OCI-LY7 (cell line): ENCODE measurements around the gene SUSD4.

ENCODE experiments used
- EZH2phosphoT487 ChIP-seq: fragments of 200-600 bp; sonication (generic); IDR thresholded peaks from 2 replicates; pipeline ENCODE4 v1.6.1; 2018; ENCODE audit warnings: low read depth, borderline replicate concordance, mild to moderate bottlenecking, mixed run types, antibody characterized with exemption, low read length, moderate library complexity, mixed read lengths
- TF ChIP-seq, protein P1 (sequence below): fragments of 200-600 bp; sonication (generic); conservative IDR thresholded peaks from 2 replicates; pipeline ENCODE4 v1.5.1; 2014; ENCODE audit warnings: mild to moderate bottlenecking, antibody characterized with exemption, low read length, moderate library complexity, mixed read lengths

DNA sequence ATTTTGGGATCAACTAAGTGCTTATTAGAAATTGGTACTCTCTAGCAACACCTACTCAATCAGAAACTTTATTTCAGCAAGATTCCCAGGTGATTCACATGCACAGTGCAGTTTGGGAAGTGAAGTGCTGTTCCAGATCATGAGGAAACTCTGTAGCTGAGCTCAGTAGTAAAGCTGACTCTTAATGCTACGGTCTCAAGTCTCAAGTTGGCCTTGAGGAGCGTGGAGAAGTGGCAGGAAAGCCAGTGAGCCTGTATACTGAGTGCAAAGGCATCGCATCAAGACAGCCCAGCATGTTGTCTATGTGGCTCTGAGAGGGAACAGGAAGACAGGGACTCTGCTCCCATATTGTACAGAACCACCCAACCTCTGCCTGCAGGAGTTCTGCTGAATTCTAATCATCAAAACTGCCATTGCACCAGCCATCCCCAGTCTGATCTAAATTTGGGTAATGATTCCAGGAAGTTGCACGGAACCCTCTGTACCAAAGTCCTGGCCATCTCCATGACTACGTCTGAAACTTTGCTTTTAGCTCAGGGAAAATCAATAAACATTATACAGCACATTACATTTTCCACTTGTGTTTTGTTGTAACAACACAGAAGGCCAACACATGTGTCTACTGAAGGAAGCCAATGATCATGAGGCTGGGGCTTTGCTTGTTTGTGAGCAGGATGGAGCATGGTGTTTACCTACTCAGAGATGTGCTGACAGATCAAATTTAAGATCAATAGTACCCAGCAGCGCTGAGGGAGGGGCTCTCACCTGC lies 115.8 kb downstream of the SUSD4 start:
- TF ChIP-seq, protein P1, sequence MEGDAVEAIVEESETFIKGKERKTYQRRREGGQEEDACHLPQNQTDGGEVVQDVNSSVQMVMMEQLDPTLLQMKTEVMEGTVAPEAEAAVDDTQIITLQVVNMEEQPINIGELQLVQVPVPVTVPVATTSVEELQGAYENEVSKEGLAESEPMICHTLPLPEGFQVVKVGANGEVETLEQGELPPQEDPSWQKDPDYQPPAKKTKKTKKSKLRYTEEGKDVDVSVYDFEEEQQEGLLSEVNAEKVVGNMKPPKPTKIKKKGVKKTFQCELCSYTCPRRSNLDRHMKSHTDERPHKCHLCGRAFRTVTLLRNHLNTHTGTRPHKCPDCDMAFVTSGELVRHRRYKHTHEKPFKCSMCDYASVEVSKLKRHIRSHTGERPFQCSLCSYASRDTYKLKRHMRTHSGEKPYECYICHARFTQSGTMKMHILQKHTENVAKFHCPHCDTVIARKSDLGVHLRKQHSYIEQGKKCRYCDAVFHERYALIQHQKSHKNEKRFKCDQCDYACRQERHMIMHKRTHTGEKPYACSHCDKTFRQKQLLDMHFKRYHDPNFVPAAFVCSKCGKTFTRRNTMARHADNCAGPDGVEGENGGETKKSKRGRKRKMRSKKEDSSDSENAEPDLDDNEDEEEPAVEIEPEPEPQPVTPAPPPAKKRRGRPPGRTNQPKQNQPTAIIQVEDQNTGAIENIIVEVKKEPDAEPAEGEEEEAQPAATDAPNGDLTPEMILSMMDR: no peak
- no peak for TF ChIP-seq EZH2phosphoT487
